ENCODE data around the gene DNAH8.
"Not testable (repeated sequence)": the region's sequence is repeated elsewhere in the genome, so short reads cannot be mapped to it uniquely, and the experiment has no call there.

The DNAH8 gene

GRCh38 chr6:38715016-38715689 is at the start of gene DNAH8:
Gene DNAH8, plus strand, starts transcription at chr6:38715311. Its CDS starts 7,499 bp downstream, at chr6:38722810.
- in situ Hi-C loops (cut with MboI; ENCODE audit: low sequenced_read_pairs): no loop called here

- in situ Hi-C loops (cut with MboI; ENCODE audit: low sequenced_read_pairs): no loop called here
Observed at GRCh38 chr6:38671885-38672467, 43.1 kb upstream of the DNAH8 start.

GRCh38 chr6:38673397-38674165 is 41.5 kb upstream of the DNAH8 start:
- in situ Hi-C loops (cut with MboI; ENCODE audit: low sequenced_read_pairs): no loop called here

GRCh38 chr6:38676236-38676973 is 38.7 kb upstream of the DNAH8 start:
- in situ Hi-C loops (cut with MboI; ENCODE audit: low sequenced_read_pairs): no loop called here

GRCh38 chr6:38676974-38677544 is 38.1 kb upstream of the DNAH8 start:
- in situ Hi-C loops (cut with MboI; ENCODE audit: low sequenced_read_pairs): no loop called here

- in situ Hi-C loops (cut with MboI; ENCODE audit: low sequenced_read_pairs): no loop called here
Observed at GRCh38 chr6:38678178-38678760, 36.8 kb upstream of the DNAH8 start.

GRCh38 chr6:38679668-38680067 is 35.4 kb upstream of the DNAH8 start:
- in situ Hi-C loops (cut with MboI; ENCODE audit: low sequenced_read_pairs): no loop called here

GRCh38 chr6:38681850-38682249 is 33.3 kb upstream of the DNAH8 start:
- in situ Hi-C loops (cut with MboI; ENCODE audit: low sequenced_read_pairs): no loop called here

- in situ Hi-C loops (cut with MboI; ENCODE audit: low sequenced_read_pairs): no loop called here
Observed at GRCh38 chr6:38684237-38684636, 30.9 kb upstream of the DNAH8 start.

- in situ Hi-C loops (cut with MboI; ENCODE audit: low sequenced_read_pairs): no loop called here
Observed at GRCh38 chr6:38684904-38685303, 30.2 kb upstream of the DNAH8 start.

- in situ Hi-C loops (cut with MboI; ENCODE audit: low sequenced_read_pairs): no loop called here
Observed at GRCh38 chr6:38686270-38687042, 28.7 kb upstream of the DNAH8 start.

- in situ Hi-C loops (cut with MboI; ENCODE audit: low sequenced_read_pairs): no loop called here
Observed at GRCh38 chr6:38687043-38687353, 28.1 kb upstream of the DNAH8 start.

- in situ Hi-C loops (cut with MboI; ENCODE audit: low sequenced_read_pairs): no loop called here
Observed at GRCh38 chr6:38687549-38687948, 27.6 kb upstream of the DNAH8 start.

- in situ Hi-C loops (cut with MboI; ENCODE audit: low sequenced_read_pairs): no loop called here
Observed at GRCh38 chr6:38688579-38689087, 26.5 kb upstream of the DNAH8 start.

GRCh38 chr6:38695227-38695900 is 19.7 kb upstream of the DNAH8 start:
- in situ Hi-C loops (cut with MboI; ENCODE audit: low sequenced_read_pairs): no loop called here

GRCh38 chr6:38695933-38696332 is 19.2 kb upstream of the DNAH8 start:
- in situ Hi-C loops (cut with MboI; ENCODE audit: low sequenced_read_pairs): no loop called here

- in situ Hi-C loops (cut with MboI; ENCODE audit: low sequenced_read_pairs): no loop called here
Observed at GRCh38 chr6:38696345-38696744, 18.8 kb upstream of the DNAH8 start.

- in situ Hi-C loops (cut with MboI; ENCODE audit: low sequenced_read_pairs): no loop called here
Observed at GRCh38 chr6:38697846-38698245, 17.3 kb upstream of the DNAH8 start.

- in situ Hi-C loops (cut with MboI; ENCODE audit: low sequenced_read_pairs): not testable (repeated sequence)
Observed at GRCh38 chr6:38699702-38700101, 15.4 kb upstream of the DNAH8 start.
